Small intestine (tissue), 7 donors: ENCODE measurements around the gene IL1RAPL2. TPM values are rescaled to one million over a fixed set of nuclear protein-coding genes. Genes with fewer than 3 reads are reported as not detected.

Experiments used
- DNase-seq, 2 donors: peaks; one replicate each; pipeline versions ENCODE4 v3.0.0 to v3.0.0-alpha.2; 2013
- FAIRE-seq: peaks from 2 replicates; lab custom pipeline; 2012; peaks lifted over from hg19 to GRCh38; lab: Jason Lieb, UNC
- H3K27ac ChIP-seq, 3 donors: one replicate each; pipeline ENCODE4 v1.5.1; 2013; ENCODE audit warnings: low read length in 2 of 3, mild to moderate bottlenecking in 2 of 3, control low read depth in 1 of 3, inconsistent platforms in 1 of 3, low read depth in 1 of 3, moderate library complexity in 1 of 3
- H3K27me3 ChIP-seq, 3 donors: one replicate each; pipeline ENCODE4 v1.6.1; 2013; ENCODE audit warnings: low read length in 3 of 3, inconsistent platforms in 1 of 3; ENCODE audit not compliant: control insufficient read depth in 3 of 3, insufficient read depth in 3 of 3
- H3K36me3 ChIP-seq, 3 donors: one replicate each; pipeline ENCODE4 v1.6.1; 2013; ENCODE audit warnings: low read length in 3 of 3, inconsistent platforms in 1 of 3, low read depth in 1 of 3, mild to moderate bottlenecking in 1 of 3, moderate library complexity in 1 of 3; ENCODE audit not compliant: control insufficient read depth in 3 of 3, insufficient read depth in 2 of 3
- H3K4me1 ChIP-seq, 3 donors: one replicate each; pipeline ENCODE4 v1.6.1; 2013; ENCODE audit warnings: low read length in 2 of 3, inconsistent platforms in 1 of 3, low read depth in 1 of 3, mild to moderate bottlenecking in 1 of 3, moderate library complexity in 1 of 3; ENCODE audit not compliant: control insufficient read depth in 3 of 3, insufficient read depth in 2 of 3
- H3K4me3 ChIP-seq, 3 donors: one replicate each; pipeline ENCODE4 v1.5.1; 2013; ENCODE audit warnings: low read length in 3 of 3, control low read depth in 1 of 3, inconsistent platforms in 1 of 3, low read depth in 1 of 3, mild to moderate bottlenecking in 1 of 3, moderate library complexity in 1 of 3
- H3K9me3 ChIP-seq, 2 donors: one replicate each; pipeline ENCODE4 v1.6.1; 2013; ENCODE audit warnings: low read depth in 1 of 2, low read length in 1 of 2; ENCODE audit not compliant: control insufficient read depth in 2 of 2, insufficient read depth in 1 of 2
- WGBS, 3 donors: extraction: QIAGEN DNeasy Blood & Tissue Kit; methylation state at CpG; one replicate each; pipeline ENCODE4 v1.1.7; 2013; 5-methylcytosine and 5-hydroxymethylcytosine counted together
- polyA plus RNA-seq, 4 donors: library from polyadenylated mRNA; stranded (reverse) in 3 of 4; unstranded in 1 of 4; fragments of 200-250 nt in 3 of 4; fragments of 120-200 nt in 1 of 4; gene quantifications; one replicate each; pipeline versions ENCODE4 v1.2.1 to v1.2.3, GENCODE V29; 2013
- donor health status: healthy with polysubstance abuse.
- donor health status: control.
- donor health status: control.
- donor health status: Bipolar disorder and iron deficiency.
- donor health status: healthy.

The IL1RAPL2 gene
- polyA plus RNA-seq, 4 donors: 0.03 TPM; not detected in 3

GRCh38 chrX:105711805-105712204 lies 1145.8 kb downstream of the IL1RAPL2 start:
- no peaks in the 10 kb centered on the region for H3K36me3 ChIP-seq
- H3K4me1 ChIP-seq: no peaks in the 10 kb centered on the region
- DNase-seq (no peak), FAIRE-seq (no peak)
- no peaks in the 10 kb centered on the region for H3K9me3 ChIP-seq
- no peaks in the 10 kb centered on the region for H3K27me3 ChIP-seq
- no peak overlapping the region for H3K4me3 ChIP-seq
- no peak overlapping the region for H3K27ac ChIP-seq

- FAIRE-seq (no peak), DNase-seq (no peak)
- no peaks in the 10 kb centered on the region for H3K27me3 ChIP-seq
- no peaks in the 10 kb centered on the region for H3K36me3 ChIP-seq
- H3K9me3 ChIP-seq: no peaks in the 10 kb centered on the region
- no peak overlapping the region for H3K4me3 ChIP-seq
- no peaks in the 10 kb centered on the region for H3K4me1 ChIP-seq
- no peak overlapping the region for H3K27ac ChIP-seq
Observed at GRCh38 chrX:105715746-105716145, 1149.7 kb downstream of the IL1RAPL2 start.

- WGBS, 3 donors: 13 to 30% (median 20%) methylated on average over 1 of the region's 1 CpG
- Histone ChIP-seq H3K36me3 (no peaks in the 10 kb centered on the region), H3K27ac (no peak overlapping the region), H3K4me3 (no peak overlapping the region), H3K4me1 (no peaks in the 10 kb centered on the region), H3K9me3 (no peaks in the 10 kb centered on the region), H3K27me3 (no peaks in the 10 kb centered on the region)
- DNase-seq (no peak), FAIRE-seq (no peak)
Observed at GRCh38 chrX:105723966-105724735, 1158.2 kb downstream of the IL1RAPL2 start.

- no peak overlapping the region for H3K27ac ChIP-seq
- DNase-seq (no peak), FAIRE-seq (no peak)
- H3K4me1 ChIP-seq: no peaks in the 10 kb centered on the region
- no peaks in the 10 kb centered on the region for H3K27me3 ChIP-seq
- no peaks in the 10 kb centered on the region for H3K9me3 ChIP-seq
- no peaks in the 10 kb centered on the region for H3K36me3 ChIP-seq
- no peak overlapping the region for H3K4me3 ChIP-seq
- 77 to 88% (median 82%) methylated on average over 1 of the region's 1 CpG for WGBS, 3 donors
Observed at GRCh38 chrX:105725228-105725627, 1159.2 kb downstream of the IL1RAPL2 start.

- 21 to 65% (median 42%) methylated on average over 2 of the region's 2 CpGs for WGBS, 3 donors
- no peaks in the 10 kb centered on the region for H3K9me3 ChIP-seq
- H3K4me1 ChIP-seq: no peaks in the 10 kb centered on the region
- H3K4me3 ChIP-seq: no peak overlapping the region
- no peak for DNase-seq
- no peaks in the 10 kb centered on the region for H3K36me3 ChIP-seq
- no peak for FAIRE-seq
- no peaks in the 10 kb centered on the region for H3K27me3 ChIP-seq
- H3K27ac ChIP-seq: no peak overlapping the region
Observed at GRCh38 chrX:105738162-105738561, 1172.2 kb downstream of the IL1RAPL2 start.

- H3K4me3 ChIP-seq: no peak overlapping the region
Observed at GRCh38 chrX:105744291-105744690, 1178.3 kb downstream of the IL1RAPL2 start.

GRCh38 chrX:105744946-105745345 lies 1178.9 kb downstream of the IL1RAPL2 start:
- Histone ChIP-seq H3K27ac (no peak overlapping the region), H3K4me1 (no peaks in the 10 kb centered on the region), H3K36me3 (no peaks in the 10 kb centered on the region), H3K27me3 (no peaks in the 10 kb centered on the region), H3K4me3 (no peak overlapping the region), H3K9me3 (no peaks in the 10 kb centered on the region)
- FAIRE-seq: no peak
- no peak for DNase-seq
- 37 to 69% (median 47%) methylated on average over 2 of the region's 2 CpGs for WGBS, 3 donors

More at GRCh38 chrX:105744291-105744690, 1178.3 kb downstream of the IL1RAPL2 start:
- Histone ChIP-seq H3K4me1 (no peaks in the 10 kb centered on the region), H3K36me3 (no peaks in the 10 kb centered on the region), H3K27me3 (no peaks in the 10 kb centered on the region), H3K9me3 (no peaks in the 10 kb centered on the region), H3K27ac (no peak overlapping the region)
- DNase-seq (no peak), FAIRE-seq (no peak)

- H3K4me3 ChIP-seq: no peak overlapping the region
- H3K36me3 ChIP-seq: no peaks in the 10 kb centered on the region
- no peaks in the 10 kb centered on the region for H3K27me3 ChIP-seq
- DNase-seq (no peak), FAIRE-seq (no peak)
- WGBS, 3 donors: 61 to 78% (median 74%) methylated on average over 2 of the region's 2 CpGs
- H3K4me1 ChIP-seq: no peaks in the 10 kb centered on the region
- no peak overlapping the region for H3K27ac ChIP-seq
- H3K9me3 ChIP-seq: no peaks in the 10 kb centered on the region
Observed at GRCh38 chrX:105745863-105746262, 1179.9 kb downstream of the IL1RAPL2 start.
